GM21576 (cell line): ENCODE measurements around the gene NBEA.

ENCODE experiments used
- ATAC-seq: cut with Tn5 transposase; IDR thresholded peaks from one replicate; pipeline ENCODE4 v1.9.1; 2021; ENCODE audit warnings: mild to moderate bottlenecking, moderate library complexity; ENCODE audit not compliant: unreplicated experiment

Gene NBEA

DNA sequence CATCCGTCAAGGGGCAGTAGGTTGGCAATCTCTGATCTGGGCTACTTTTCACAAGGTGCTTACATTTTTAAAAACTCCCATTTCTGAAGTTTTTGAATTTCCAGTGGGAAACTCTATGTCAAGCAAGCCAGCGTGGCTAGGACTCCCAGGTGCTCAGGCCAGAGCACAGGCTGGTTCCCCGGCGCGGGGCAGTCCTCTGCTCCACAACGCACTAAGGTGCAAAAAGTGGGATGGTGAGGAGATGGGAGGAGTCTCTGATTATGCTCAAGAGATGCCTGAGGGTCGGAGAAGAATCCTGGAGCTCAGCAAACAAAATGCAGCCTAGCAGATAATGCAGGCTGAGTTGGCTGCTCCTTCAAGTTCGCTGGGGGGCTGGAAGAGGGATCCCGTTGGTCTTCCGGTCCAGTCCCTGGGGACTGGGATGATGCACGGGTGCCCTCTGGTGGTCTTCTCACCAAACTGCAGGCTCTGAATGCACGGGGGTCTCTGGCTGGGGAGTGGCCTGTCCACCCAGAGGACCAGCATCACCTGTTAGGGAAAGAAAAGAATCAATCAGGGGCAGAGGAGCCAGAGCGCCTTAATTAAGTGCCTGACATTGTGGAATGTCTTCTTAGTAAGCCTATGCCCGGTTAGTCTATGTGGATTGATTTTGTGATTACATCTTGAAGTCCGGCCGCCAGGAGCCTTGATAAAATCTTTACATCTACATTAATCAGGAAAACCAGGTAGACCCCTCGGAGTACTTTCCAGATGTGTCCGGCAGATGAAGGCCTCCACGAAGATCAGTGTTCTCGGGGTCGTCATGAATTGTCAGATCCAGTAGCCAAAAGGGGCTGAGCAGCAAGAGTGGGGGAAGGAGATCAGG, 778.9 kb downstream of the NBEA start:
- ATAC-seq, result no peak
